Fibroblast of the conjunctiva (primary cell): ENCODE measurements around the gene ZXDC.

Experiments used
- DNase-seq: peaks from one replicate; pipeline ENCODE4 v3.0.0-alpha.2; 2010; ENCODE audit warnings: low read depth

Gene ZXDC

GRCh38 chr3:126414961-126415660 is 60.6 kb downstream of the ZXDC start:
- no peak for DNase-seq

DNA sequence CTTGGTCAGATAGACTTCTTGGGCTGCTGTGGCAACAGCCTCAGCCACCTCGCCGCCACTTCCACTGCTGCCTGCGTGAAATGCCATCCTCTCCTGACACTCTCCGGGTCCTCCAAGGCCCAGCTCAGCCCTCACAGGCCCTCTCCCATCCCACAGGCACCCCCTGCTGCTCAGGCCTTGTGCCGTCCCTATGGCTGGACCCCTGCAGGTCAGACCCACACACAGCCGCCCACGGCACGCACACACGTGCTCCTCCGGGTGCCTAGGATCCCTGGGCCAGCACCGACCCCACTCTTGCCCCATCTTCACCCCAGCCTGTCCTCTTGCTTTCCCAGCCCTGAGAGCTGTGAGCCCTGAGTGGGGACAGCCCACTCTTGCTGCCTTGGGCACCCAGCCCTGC is 61.3 kb downstream of the ZXDC start:
- DNase-seq: no peak

DNA sequence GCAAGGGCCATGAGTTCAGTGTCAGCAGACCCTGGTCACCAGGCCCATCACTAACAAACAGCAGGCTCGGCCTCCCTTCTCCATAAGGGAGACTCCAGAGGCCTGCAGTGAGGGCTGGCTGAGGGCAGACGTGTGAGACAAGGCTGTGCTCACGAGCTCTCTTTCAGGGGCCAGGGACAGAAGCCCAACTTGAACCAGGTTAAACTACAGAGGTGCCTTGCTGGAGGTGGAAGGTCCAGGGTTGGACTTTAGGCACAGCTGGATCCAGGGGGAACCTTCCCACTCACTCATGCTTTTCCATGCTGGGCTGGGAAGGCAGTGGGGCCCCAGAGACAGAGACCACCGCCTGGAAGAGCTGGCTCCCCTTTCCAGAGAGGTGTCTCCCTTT is 62.0 kb downstream of the ZXDC start:
- no peak for DNase-seq

DNA sequence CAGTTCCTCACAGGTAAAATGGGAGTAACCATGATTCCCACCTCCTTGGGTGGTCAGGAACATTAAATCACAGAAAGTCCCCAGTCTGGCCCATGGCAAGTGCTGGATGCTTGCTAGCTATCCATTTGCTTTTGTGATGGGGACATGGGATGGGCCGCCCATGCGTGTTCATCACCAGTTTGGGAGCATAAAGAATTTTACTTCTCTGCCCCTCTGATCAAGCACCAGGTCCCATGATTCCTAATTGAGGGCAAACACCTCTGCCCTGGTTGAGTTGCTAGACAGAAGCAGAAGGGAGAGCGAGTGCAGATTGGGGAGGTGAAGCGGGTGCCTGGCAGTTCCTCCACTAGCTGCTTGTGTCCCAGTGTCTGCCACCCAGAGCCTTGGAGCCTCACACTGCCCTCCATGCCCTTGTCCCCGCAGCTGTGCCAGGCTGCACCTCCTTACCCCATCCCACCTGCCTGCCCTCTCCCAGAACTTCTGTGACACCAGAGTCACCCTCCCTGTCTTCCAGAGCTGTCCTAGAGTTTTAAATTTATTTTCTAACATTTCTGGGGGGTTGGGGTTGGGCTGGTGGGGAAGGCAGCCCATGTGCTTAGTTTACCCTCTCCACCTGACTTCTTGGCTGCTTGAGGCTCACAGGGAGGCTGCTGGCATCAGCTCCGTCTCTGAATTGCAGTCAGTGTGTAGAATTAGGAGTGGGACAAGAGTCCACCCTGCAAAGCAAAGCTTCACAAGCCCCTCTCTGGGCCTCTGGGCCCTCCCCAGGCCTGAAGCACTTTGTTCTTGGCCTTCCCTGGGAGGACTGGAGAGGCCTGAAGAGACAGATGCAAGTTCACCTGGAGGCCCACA is 62.6 kb downstream of the ZXDC start:
- DNase-seq: no peak

- no peak for DNase-seq
Observed at GRCh38 chr3:126408099-126408498, 67.6 kb downstream of the ZXDC start.

DNA sequence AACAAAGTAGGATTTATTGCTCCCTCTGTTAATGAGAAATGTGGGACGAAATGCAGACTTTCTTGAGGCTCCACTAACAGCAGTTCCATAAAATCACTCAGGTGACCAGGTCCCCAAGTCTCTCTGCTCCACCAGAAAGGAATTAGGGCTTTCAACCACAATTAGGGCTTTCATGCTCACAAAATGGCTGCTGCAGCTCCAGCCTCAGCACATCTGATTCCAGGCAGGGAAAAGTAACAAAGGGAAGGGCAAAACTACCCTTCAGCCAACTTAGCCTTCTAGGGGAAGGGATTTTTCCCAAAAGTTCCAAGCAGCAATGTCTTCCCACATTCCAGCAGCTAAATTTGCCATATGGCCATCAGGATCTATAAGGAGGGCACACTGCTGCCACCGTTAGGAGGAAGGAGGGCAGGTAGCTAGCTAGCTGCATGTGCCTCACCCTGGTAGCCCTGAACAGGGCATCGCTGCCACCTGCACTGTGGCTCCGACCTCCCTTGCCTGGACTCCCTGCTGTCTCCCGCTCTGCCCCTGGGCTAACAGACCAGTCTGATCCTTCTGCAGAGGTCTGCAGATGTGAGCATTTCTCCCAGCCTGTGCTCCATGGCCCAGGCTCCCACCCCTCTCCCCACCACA is 68.2 kb downstream of the ZXDC start:
- no peak for DNase-seq

GRCh38 chr3:126406389-126407296 is 69.0 kb downstream of the ZXDC start:
- DNase-seq: no peak

DNA sequence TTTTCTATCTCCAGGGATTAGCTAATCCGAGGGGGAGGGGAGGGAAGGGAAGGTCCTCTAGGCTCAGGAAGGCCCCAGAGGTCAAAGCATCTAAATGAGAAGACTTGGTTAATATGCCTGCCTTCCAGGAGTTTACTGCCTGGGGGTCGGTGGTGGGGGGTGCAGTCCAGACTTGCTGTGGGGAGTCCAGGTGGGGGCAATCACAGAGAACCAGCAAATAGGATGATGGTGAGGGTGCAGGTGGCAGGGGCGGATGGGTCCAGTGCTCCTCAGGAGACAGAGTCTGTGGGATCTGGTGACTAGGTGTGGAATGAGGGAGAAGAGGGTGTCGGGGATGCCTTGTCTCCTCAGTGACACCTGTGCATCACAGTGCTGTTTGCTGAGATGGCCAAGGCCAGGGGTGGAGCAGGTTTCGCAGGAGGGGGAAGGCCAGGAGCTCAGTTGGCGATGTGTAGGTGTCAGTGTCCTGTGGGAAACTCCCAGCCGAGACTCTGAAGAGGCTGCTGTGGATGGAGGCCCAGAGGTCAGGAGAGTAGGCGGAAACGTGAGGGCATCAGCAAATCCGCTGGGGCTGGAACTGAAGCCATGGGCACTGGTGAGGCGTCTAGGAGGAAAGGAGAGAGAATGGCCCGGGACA is 72.9 kb downstream of the ZXDC start:
- no peak for DNase-seq

GRCh38 chr3:126402178-126402577 is 73.5 kb downstream of the ZXDC start:
- no peak for DNase-seq

DNA sequence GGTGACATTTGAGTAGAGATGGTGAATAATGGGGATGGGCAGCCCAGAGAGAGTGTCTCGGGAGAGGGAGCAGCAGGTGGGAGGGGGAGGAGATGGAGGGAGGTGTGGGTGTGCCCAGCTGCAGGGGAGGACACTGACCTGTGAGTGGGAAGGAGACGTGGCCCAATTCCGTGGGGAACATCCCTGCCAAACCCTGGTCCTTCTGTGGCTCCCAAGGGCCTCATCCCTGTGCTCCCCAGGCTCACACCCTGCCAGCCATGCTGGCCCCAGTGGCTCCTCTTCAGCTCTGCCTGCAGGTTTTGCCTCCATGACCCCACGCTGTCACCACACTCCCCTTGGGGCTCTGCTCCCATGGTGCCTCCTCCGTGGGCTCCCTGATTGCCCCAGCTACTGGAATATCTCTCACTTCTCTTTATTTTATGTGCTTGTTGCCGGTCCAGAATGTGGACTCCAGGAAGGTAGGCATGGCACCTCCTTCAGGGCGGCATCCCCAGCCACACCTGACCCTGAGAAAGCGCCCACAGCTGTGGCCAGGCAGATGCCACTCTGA is 74.0 kb downstream of the ZXDC start:
- DNase-seq: no peak

DNA sequence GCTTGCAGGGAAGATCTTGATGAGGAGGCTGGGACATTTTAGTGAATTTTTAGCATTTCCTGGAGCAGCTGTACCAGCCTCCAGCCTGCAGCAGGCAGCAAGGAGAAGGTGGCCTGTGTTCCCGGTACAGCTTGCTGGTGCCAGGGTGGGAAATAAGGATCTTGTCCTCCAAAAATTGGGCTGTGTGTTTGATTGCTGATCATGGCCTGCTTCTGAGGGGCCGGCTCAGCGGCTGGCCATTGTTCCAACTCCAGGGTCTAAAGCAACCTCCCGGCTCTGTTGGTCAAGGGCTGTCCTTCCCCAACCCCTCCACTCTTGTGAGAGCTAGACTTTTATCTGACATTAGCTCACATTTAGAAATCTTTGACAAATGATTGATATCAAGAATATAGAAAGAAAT is 75.9 kb downstream of the ZXDC start:
- DNase-seq: no peak

DNA sequence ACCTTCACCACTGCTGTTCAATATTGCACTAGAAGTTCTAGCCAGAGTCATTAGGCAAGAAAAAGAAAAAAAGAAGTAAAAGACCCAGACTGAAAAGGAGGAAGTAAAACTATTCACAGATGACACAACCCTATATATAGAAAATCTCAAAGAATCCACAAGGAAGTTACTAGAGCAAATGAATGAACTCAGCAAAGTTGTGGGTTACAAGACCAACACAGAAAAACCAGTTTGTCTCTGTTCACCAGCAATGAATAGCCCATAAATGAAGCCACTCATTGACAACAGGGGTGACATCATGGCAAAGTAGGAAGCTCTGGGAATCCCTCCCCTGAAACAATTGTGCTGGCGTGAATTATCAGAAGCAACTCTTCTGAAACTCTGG is 76.3 kb downstream of the ZXDC start:
- DNase-seq: no peak

DNA sequence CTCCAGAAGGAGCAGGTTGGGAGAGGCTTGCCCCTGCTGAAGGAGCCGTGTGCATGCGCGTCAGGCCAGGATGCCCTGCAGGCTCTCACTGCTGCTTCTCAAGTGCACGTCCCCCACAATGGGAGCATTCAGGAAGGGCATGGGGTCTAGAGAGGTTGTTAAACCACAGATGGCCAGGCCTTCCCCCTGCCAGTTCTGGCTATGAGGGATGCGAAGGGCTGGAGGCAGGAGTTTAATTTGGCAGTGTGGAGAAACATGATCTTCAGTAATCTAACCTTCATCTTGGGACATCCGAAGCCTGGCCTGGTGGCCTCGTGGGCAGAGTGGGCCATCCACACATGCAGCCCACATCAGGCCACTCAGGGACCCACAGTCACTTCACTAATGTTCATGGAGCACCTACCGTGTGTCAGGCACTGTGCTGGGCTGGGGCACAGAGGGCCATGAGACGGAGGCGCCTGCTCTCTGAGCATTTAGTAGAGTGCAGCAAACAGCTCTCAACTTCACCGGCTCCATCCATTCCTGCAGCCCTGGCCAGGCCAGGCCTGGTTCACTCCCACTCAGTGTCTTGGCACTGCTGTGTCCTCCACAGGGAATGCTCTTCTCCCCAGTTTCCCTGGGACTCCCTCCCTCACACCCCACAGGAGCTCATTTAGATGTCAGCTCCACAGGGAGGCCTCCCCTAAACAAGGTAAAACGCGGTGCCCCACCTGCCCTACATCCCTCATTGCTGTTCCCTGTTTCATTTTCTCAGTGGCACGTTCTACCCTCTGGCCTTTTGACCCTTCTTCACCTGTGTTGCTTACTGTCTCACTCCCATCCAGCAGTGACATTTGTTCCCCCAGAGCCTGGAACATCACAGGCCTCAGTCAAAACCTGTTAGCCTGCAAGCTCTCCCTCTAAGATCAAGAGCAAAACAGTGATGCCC is 77.0 kb downstream of the ZXDC start:
- no peak for DNase-seq

DNA sequence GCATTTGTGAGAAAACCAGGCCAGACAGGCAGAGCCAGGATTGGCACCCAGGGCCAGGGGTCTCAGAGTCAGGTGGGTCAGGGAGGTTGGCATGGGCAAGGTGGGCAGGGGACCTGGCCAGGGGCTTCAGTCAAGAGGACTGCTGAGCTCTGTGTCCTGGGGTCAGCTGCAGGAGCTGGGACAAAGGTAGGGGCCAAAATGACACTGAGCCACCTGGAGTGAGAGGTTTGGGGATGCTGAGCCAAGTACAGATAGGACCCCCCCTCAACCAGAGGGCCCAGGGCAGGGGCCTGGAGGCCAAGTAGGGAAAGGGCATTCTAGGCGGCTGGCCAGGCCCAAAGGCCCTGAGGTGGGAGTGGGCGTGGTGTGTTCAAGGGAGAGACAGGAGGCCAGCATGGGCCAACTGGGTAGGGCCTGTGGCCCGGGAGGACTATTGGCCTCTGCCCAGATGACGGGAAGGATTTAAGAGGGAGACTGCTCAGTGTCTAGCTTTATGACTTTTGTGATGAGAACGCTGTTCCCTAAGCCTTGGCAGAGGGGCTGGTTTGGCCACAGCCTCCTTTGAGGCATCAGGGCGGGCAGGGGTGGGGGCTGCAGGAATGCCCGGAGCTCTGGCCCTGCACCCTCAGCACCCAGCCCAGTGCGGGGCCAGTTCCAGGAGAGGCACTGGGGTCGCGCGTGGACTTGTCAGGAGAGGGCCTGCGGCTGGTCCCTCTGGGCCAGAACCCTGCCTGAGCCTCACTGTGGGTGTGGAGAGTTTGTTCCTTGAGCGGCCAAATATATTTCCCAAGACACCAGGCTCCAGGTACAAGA is 77.9 kb downstream of the ZXDC start:
- no peak for DNase-seq

- DNase-seq: no peak
Observed at GRCh38 chr3:126396536-126396935, 79.2 kb downstream of the ZXDC start.

- DNase-seq: no peak
Observed at GRCh38 chr3:126395846-126396513, 79.7 kb downstream of the ZXDC start.

- DNase-seq: no peak
Observed at GRCh38 chr3:126394977-126395321, 80.7 kb downstream of the ZXDC start.

- DNase-seq: no peak
Observed at GRCh38 chr3:126394179-126394976, 81.3 kb downstream of the ZXDC start, which contains the start of gene CFAP100. CFAP100 (plus strand) TSS chr3:126394909; CDS start chr3:126396001, 1,092 bp downstream.
